Parietal lobe (tissue), 1 donor: Measurements from ENCODE around the gene INHBA. TPM values are rescaled to one million over a fixed set of nuclear protein-coding genes. Genes with fewer than 3 reads are reported as not detected.

Experiments used
- total RNA-seq: library from RNA; depleted of rRNA; stranded (reverse); fragments of >200 nt; gene quantifications from one replicate; pipeline ENCODE4 v1.2.3, GENCODE V29; 2014

Gene INHBA
- 21.0 TPM for total RNA-seq

GRCh38 chr7:41702635-41703371 lies at the start of gene INHBA:
Gene INHBA (minus strand): TSS chr7:41703090. CDS start chr7:41700374, 2,716 bp downstream.

